SK-N-SH treated with all-trans-retinoic acid at 6 μM for 48 hours (cell line): ENCODE data around the gene CASZ1.

ENCODE experiments used
- ATAC-seq: fragments of 200-7000 bp; cut with Tn5 transposase; 3 replicates; pipeline ENCODE4 v1.9.1; 2020; ENCODE audit warnings: mild to moderate bottlenecking, moderate library complexity
- ARNTL ChIP-seq: fragments of 450-650 bp; formaldehyde crosslinking; IDR thresholded peaks from 2 replicates; pipeline ENCODE4 v1.5.0; 2020; ENCODE audit warnings: low read depth, mild to moderate bottlenecking, moderate library complexity, borderline replicate concordance
- BACH2 ChIP-seq: fragments of 250-450 bp; sonication (Bioruptor Pico); IDR thresholded peaks from 2 replicates; pipeline ENCODE4 v1.9.0; 2021; ENCODE audit warnings: mild to moderate bottlenecking, borderline replicate concordance
- CREB5 ChIP-seq: fragments of 250-450 bp; sonication (Bioruptor Pico); IDR thresholded peaks from 2 replicates; pipeline ENCODE4 v1.5.1; 2020; ENCODE audit warnings: low read depth, mild to moderate bottlenecking, moderate library complexity
- CSDC2 ChIP-seq: fragments of 250-450 bp; sonication (Bioruptor Pico); IDR thresholded peaks from 2 replicates; pipeline ENCODE4 v1.5.0; 2020; ENCODE audit warnings: mild to moderate bottlenecking, moderate library complexity
- CSRNP3 ChIP-seq: fragments of 250-450 bp; sonication (Bioruptor Pico); IDR thresholded peaks from 2 replicates; pipeline ENCODE4 v1.5.1; 2021; ENCODE audit warnings: mild to moderate bottlenecking, moderate library complexity
- ESRRG ChIP-seq: fragments of 250-450 bp; sonication (Bioruptor Pico); IDR thresholded peaks from 2 replicates; pipeline ENCODE4 v1.6.1; 2021; ENCODE audit warnings: mild to moderate bottlenecking
- GLIS3 ChIP-seq: fragments of 250-450 bp; sonication (Bioruptor Pico); IDR thresholded peaks from 2 replicates; pipeline ENCODE4 v1.5.0; 2020; ENCODE audit warnings: mild to moderate bottlenecking, moderate library complexity
- ISL1 ChIP-seq: fragments of 250-450 bp; sonication (Bioruptor Pico); IDR thresholded peaks from 2 replicates; pipeline ENCODE4 v2.1.2; 2022; ENCODE audit warnings: mild to moderate bottlenecking, moderate library complexity
- OSR1 ChIP-seq: fragments of 250-450 bp; sonication (Bioruptor Pico); IDR thresholded peaks from 2 replicates; pipeline ENCODE4 v1.8.0; 2022; ENCODE audit warnings: moderate library complexity, mild to moderate bottlenecking, inconsistent platforms
- POU6F1 ChIP-seq: fragments of 250-450 bp; sonication (Bioruptor Pico); IDR thresholded peaks from 2 replicates; pipeline ENCODE4 v1.8.0; 2021; ENCODE audit warnings: low read depth, mild to moderate bottlenecking, moderate library complexity, borderline replicate concordance
- RARB ChIP-seq: fragments of 250-450 bp; sonication (Bioruptor Pico); IDR thresholded peaks from 2 replicates; pipeline ENCODE4 v1.8.0; 2021; ENCODE audit warnings: mild to moderate bottlenecking, moderate library complexity
- TCF4 ChIP-seq: fragments of 250-450 bp; sonication (Bioruptor Pico); IDR thresholded peaks from 2 replicates; pipeline ENCODE4 v1.8.0; 2021; ENCODE audit warnings: mild to moderate bottlenecking, moderate library complexity, borderline replicate concordance
- TOX ChIP-seq: fragments of 250-450 bp; sonication (Bioruptor Pico); IDR thresholded peaks from 2 replicates; pipeline ENCODE4 v1.8.0; 2021; ENCODE audit warnings: mild to moderate bottlenecking, moderate library complexity, borderline replicate concordance
- ZC3H10 ChIP-seq: fragments of 250-450 bp; sonication (Bioruptor Pico); IDR thresholded peaks from 2 replicates; pipeline ENCODE4 v1.5.1; 2021; ENCODE audit warnings: mild to moderate bottlenecking, moderate library complexity
- ZFP3 ChIP-seq: fragments of 250-450 bp; sonication (Bioruptor Pico); IDR thresholded peaks from 2 replicates; pipeline ENCODE4 v1.5.0; 2020; ENCODE audit warnings: mild to moderate bottlenecking, moderate library complexity
- ZFP30 ChIP-seq: fragments of 450-650 bp; formaldehyde crosslinking; IDR thresholded peaks from 2 replicates; pipeline ENCODE4 v1.5.0; 2022; ENCODE audit warnings: mild to moderate bottlenecking, moderate library complexity
- ZNF70 ChIP-seq: fragments of 450-650 bp; formaldehyde crosslinking; IDR thresholded peaks from 2 replicates; pipeline ENCODE4 v1.5.0; 2020; ENCODE audit warnings: mild to moderate bottlenecking, moderate library complexity
- ZNF8 ChIP-seq: fragments of 450-650 bp; formaldehyde crosslinking; IDR thresholded peaks from 2 replicates; pipeline ENCODE4 v1.5.0; 2020; ENCODE audit warnings: mild to moderate bottlenecking, moderate library complexity
- TF ChIP-seq, protein P1 (sequence below): fragments of 250-450 bp; sonication (Bioruptor Pico); IDR thresholded peaks from 2 replicates; pipeline ENCODE4 v1.8.0; 2020; ENCODE audit warnings: mild to moderate bottlenecking, moderate library complexity, borderline replicate concordance
- TF ChIP-seq, protein P2 (sequence below): fragments of 250-450 bp; sonication (Bioruptor Pico); IDR thresholded peaks from 2 replicates; pipeline ENCODE4 v1.5.0; 2020; ENCODE audit warnings: mild to moderate bottlenecking, moderate library complexity

CASZ1 gene

GRCh38 chr1:10782491-10783244, 13.8 kb downstream of the CASZ1 start:
- TF ChIP-seq ZNF8 (CRISPR knock-in tag) (no peak), RARB (CRISPR knock-in tag) (no peak), ESRRG (no peak), BACH2 (CRISPR knock-in tag) (no peak), ZNF70 (CRISPR knock-in tag) (no peak), CSRNP3 (CRISPR knock-in tag) (no peak), GLIS3 (CRISPR knock-in tag) (no peak), TOX (CRISPR knock-in tag) (no peak), CSDC2 (no peak)
- TF ChIP-seq, protein P1, sequence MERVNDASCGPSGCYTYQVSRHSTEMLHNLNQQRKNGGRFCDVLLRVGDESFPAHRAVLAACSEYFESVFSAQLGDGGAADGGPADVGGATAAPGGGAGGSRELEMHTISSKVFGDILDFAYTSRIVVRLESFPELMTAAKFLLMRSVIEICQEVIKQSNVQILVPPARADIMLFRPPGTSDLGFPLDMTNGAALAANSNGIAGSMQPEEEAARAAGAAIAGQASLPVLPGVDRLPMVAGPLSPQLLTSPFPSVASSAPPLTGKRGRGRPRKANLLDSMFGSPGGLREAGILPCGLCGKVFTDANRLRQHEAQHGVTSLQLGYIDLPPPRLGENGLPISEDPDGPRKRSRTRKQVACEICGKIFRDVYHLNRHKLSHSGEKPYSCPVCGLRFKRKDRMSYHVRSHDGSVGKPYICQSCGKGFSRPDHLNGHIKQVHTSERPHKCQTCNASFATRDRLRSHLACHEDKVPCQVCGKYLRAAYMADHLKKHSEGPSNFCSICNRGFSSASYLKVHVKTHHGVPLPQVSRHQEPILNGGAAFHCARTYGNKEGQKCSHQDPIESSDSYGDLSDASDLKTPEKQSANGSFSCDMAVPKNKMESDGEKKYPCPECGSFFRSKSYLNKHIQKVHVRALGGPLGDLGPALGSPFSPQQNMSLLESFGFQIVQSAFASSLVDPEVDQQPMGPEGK (CRISPR knock-in tag) = no peak
- TF ChIP-seq, all 23 proteins: peak for 0
- no peak for ATAC-seq

DNA sequence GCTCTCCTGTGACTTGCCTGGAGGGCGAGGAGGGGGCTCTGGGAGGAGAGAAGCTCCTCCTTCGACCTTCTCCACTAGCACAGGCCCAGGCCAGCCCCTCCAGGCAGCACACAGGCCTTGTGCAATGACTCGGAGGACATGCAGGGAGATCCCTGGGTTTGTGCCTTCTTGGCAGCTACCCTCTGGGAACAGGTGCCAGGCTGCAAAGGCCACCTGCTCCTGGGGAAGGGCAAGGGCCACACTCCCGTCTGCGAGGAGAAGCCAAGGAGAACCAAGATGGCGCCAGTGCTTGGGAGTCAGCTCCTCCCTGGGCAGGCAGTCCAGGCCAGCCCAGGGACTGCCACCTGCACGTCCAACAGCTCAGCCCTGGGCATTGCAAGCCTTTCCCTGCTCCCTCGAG, 15.3 kb downstream of the CASZ1 start:
- no peak for TF ChIP-seq ZC3H10 (CRISPR knock-in tag)
- TF ChIP-seq POU6F1 = no peak
- TF ChIP-seq ZFP30 (CRISPR knock-in tag) = no peak
- TF ChIP-seq TCF4 (CRISPR knock-in tag) = no peak
- TF ChIP-seq ARNTL (CRISPR knock-in tag) = no peak
- TF ChIP-seq CSRNP3 (CRISPR knock-in tag) = no peak
- no peak for TF ChIP-seq TOX (CRISPR knock-in tag)
- no peak for TF ChIP-seq CSDC2
- TF ChIP-seq CREB5 (CRISPR knock-in tag) = no peak
- no peak for TF ChIP-seq ISL1
- TF ChIP-seq ZNF8 (CRISPR knock-in tag) = no peak
- no peak for TF ChIP-seq GLIS3 (CRISPR knock-in tag)
- TF ChIP-seq BACH2 (CRISPR knock-in tag) = no peak
- no peak for TF ChIP-seq OSR1 (CRISPR knock-in tag)
- TF ChIP-seq, protein P2, sequence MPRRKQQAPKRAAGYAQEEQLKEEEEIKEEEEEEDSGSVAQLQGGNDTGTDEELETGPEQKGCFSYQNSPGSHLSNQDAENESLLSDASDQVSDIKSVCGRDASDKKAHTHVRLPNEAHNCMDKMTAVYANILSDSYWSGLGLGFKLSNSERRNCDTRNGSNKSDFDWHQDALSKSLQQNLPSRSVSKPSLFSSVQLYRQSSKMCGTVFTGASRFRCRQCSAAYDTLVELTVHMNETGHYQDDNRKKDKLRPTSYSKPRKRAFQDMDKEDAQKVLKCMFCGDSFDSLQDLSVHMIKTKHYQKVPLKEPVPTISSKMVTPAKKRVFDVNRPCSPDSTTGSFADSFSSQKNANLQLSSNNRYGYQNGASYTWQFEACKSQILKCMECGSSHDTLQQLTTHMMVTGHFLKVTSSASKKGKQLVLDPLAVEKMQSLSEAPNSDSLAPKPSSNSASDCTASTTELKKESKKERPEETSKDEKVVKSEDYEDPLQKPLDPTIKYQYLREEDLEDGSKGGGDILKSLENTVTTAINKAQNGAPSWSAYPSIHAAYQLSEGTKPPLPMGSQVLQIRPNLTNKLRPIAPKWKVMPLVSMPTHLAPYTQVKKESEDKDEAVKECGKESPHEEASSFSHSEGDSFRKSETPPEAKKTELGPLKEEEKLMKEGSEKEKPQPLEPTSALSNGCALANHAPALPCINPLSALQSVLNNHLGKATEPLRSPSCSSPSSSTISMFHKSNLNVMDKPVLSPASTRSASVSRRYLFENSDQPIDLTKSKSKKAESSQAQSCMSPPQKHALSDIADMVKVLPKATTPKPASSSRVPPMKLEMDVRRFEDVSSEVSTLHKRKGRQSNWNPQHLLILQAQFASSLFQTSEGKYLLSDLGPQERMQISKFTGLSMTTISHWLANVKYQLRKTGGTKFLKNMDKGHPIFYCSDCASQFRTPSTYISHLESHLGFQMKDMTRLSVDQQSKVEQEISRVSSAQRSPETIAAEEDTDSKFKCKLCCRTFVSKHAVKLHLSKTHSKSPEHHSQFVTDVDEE (CRISPR knock-in tag) = no peak
- no peak for TF ChIP-seq ZFP3 (CRISPR knock-in tag)
- TF ChIP-seq ZNF70 (CRISPR knock-in tag) = no peak
- ATAC-seq = no peak
